Measurements from ENCODE around the gene TIFAB.
A peak's percentile ranks its signal among the peaks of the same experiment; 100 is the strongest.

Gene TIFAB

GRCh38 chr5:135422419-135422818 lies 29.7 kb downstream of the TIFAB start:
- DNase-seq, result no peak

GRCh38 chr5:135417083-135417482 lies 35.1 kb downstream of the TIFAB start:
- no peak for DNase-seq

DNA sequence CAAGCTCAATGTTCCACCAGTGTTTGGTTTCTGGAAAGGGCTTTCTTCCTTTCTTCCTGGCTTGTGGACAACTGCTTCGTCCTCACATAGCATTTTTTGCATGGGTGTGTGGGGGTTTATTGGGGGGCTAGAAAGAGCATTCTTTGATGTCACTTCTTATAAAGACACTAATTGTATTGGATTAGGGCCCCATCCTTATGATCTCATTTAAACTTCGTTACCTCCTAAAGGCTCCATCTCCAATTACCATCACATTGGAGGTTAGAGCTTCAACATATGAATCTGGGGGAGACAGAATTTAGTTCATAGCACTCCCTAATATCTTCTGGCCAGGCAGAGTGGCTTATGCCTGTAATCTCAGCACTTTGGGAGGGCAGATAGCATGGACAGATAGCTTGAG lies 47.1 kb downstream of the TIFAB start:
- DNase-seq, result no peak

DNA sequence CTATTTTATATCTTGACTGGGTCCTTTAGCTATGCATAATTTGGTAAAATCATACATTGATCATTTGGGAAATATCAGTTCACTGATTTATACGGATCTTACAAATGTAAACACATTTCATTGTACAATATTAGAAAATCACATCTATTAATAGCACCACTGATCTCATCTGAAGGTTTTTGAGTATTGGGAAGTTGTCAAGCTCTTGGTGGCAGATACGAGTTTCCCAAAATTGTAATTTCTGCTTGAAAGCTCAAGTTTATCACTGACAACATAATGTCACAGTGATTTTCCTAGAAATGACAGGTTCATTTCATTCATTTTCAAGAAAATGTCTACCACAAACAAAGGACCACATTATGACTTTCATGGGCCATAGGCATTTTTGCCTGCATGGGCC lies 50.1 kb downstream of the TIFAB start:
- DNase-seq, result no peak

DNA sequence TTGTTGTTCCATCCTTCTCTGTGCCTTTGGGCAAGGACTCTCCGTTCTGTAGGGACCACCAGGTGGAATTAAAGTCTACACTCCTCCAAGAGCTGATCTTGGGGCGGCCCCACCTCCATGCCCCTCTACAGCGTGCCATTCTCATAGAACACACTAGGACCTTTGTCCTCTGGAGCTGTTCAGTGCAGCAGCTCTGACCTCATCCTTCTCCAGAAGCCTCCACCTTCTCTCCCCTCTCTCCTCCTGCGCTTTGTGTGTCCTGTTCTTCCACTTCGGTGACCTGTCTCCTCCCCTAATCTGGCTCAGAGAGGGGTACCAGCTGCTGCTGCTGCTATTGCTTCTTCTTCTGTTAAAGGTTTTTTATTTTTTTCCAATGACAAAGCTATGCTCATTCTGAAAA lies 51.3 kb downstream of the TIFAB start:
- no peak for DNase-seq

DNA sequence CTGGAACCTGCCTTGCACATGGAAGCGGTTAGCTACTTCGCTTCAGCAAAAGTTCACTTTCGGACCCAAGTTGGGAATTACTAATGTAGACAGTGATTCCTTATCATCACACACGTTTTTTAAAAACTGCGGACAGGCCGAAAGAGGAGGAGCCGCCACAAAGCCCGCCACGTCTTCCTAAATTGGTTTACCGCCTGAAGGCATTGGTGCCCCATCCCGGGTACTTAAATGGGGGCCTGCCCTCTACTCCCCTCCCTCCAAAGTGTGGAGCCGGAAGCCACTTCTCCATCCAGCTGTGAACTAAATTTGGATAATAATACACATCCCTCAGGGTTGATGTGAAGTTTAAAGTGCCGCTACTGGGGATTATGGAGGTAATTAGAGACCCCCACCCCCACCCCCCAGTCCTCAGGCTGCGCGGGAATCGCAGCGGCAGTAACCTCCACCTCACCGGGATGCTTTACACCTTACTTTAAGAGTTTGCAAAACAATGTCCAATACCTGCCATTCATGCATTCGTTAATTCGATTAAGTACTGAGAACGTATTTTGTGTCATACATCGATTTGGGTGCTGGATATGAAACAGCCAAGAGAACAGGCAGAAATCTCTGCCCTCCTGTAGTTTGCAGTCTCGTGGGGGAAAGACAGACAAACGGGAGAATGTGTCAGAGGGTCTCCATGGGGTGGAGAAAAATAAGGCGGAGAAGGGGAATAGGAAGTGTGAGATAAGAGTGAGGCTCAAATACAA lies 52.2 kb downstream of the TIFAB start:
- DNase-seq, result no peak

DNA sequence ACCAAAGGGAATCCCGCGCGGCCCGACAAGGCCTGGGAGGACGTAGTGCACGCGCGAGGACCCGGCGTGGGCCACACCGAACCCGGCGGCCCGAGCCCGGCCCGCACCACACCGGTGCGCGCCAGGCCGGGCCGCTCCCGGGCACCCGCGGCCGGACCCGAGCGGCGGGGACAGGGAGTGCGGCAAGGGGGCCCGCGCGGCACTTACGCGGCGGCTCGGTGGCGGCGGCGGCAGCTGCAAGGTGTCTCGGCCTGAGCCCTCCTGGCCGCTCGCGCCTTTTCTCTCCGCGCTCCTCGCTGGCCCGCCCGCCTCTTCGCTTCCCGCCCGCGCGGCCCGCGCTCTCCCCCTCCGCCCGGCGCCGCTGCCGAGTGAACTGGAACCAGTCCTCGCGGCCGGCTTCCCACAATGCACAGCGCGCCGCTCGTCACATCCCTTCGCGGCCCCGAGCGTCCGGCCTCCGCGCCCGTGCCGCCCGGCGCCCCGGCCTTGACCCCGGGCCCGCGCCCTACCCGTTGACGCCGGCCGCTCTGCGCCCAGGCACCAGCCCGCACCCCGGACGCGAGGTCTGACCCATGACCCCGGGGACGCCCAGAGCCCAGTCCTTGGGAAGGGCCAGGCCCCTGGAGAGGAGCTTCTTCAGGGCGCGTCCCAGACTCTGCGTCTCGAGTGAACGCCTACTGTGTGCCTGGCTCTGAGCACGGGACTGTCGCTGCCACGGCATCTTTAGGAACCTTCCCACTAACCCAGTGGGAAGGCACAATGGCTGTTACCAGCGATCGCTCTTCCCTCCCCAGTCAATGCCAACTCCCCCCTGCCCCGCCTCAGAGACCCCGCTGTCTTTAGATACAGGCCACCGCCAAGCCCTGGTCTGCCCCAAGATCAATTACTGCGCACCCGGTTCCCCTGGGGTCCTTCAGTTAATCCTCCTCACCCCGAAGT lies 53.0 kb downstream of the TIFAB start, which contains the start of gene MACROH2A1:
Gene MACROH2A1, minus strand, starts transcription at position 377 of the 939 bp plus-strand sequence. CDS start 10,138 bp downstream, outside the sequence.
- peak; percentile 83 for DNase-seq

GRCh38 chr5:135398160-135398854 lies 53.8 kb downstream of the TIFAB start:
- no peak for DNase-seq
